GM12878 (cell line): Measurements from ENCODE around the gene MAML3. TPM values are rescaled to one million over a fixed set of nuclear protein-coding genes. Genes with fewer than 3 reads are reported as not detected.

Experiments
- ATAC-seq: fragments of 200-7000 bp; cut with Tn5 transposase; 3 replicates; pipeline ENCODE4 v1.9.1; 2020; ENCODE audit warnings: mild to moderate bottlenecking, moderate library complexity
- BruUV-seq: library from RNA; stranded (reverse); fragments of 400-500 nt; replicated peaks from 2 replicates; lab custom pipeline; 2021; lab: Mats Ljungman, UMichigan
- CTCF ChIA-PET: fragments of 300-600 bp; sonication (Branson Sonifier 250); formaldehyde crosslinking; extraction: SDS; loops from one replicate; lab custom pipeline; 2021; ENCODE audit warnings: inconsistent platforms; lab: Yijun Ruan, JAX
- POLR2A ChIA-PET: fragments of 350-600 bp; formaldehyde crosslinking; extraction: SDS; loops from one replicate; lab custom pipeline; 2021; ENCODE audit warnings: inconsistent platforms; lab: Charles Lee
- RAD21 ChIA-PET: fragments of 300-600 bp; sonication (Branson Sonifier 250); formaldehyde crosslinking; loops from one replicate; lab custom pipeline; 2023; ENCODE audit warnings: antibody characterized with exemption; ENCODE audit not compliant: unreplicated experiment; lab: Charles Lee
- SMC1A ChIA-PET: fragments of 300-600 bp; sonication (Branson Sonifier 250); formaldehyde crosslinking; loops from one replicate; lab custom pipeline; 2023; ENCODE audit not compliant: unreplicated experiment, uncharacterized antibody; lab: Charles Lee
- DNase-seq: peaks from one replicate; pipeline ENCODE4 v3.0.0-alpha.2; 2011; ENCODE audit warnings: low read depth, low spot score
- FAIRE-seq: peaks from 3 replicates; lab custom pipeline; 2011; peaks lifted over from hg19 to GRCh38; lab: Jason Lieb, UNC
- H2AFZ ChIP-seq: 2 replicates; pipeline ENCODE4 v1.6.0; 2011; ENCODE audit warnings: low read depth, low read length, control low read depth; ENCODE audit not compliant: control insufficient read depth
- H3K27ac ChIP-seq: 2 replicates; pipeline ENCODE4 v1.5.1; 2011; ENCODE audit warnings: control low read depth; ENCODE audit not compliant: control insufficient read depth, insufficient read depth
- H3K27me3 ChIP-seq, 2 experiments: replicated peaks in 1 of 2; 2 replicates each; pipeline versions ENCODE4 v1.6.0 to v1.6.1; 2011; ENCODE audit warnings: low read length in 1 of 2; ENCODE audit not compliant: control insufficient read depth in 2 of 2, insufficient read depth in 2 of 2
- H3K36me3 ChIP-seq, 2 experiments: 2 replicates each; pipeline ENCODE4 v1.5.1; 2011; ENCODE audit warnings: low read length in 1 of 2; ENCODE audit not compliant: control insufficient read depth in 2 of 2, insufficient read depth in 2 of 2
- H3K4me1 ChIP-seq: 2 replicates; pipeline ENCODE4 v1.6.1; 2011; ENCODE audit warnings: mild to moderate bottlenecking, low read length, moderate library complexity, mixed read lengths; ENCODE audit not compliant: control insufficient read depth, insufficient read depth
- H3K4me2 ChIP-seq: 2 replicates; pipeline ENCODE4 v1.6.0; 2011; ENCODE audit warnings: control low read depth; ENCODE audit not compliant: control insufficient read depth, insufficient read depth
- H3K4me3 ChIP-seq: fragments of 200-600 bp; sonication (generic); 2 replicates; pipeline ENCODE4 v1.5.1; 2016
- H3K79me2 ChIP-seq: 2 replicates; pipeline ENCODE4 v1.6.0; 2011; ENCODE audit warnings: low read length; ENCODE audit not compliant: control insufficient read depth, insufficient read depth
- H3K9ac ChIP-seq: 2 replicates; pipeline ENCODE4 v1.8.0; 2011; ENCODE audit warnings: low read length, control low read depth, mixed read lengths; ENCODE audit not compliant: control insufficient read depth, insufficient read depth
- H3K9me3 ChIP-seq: replicated peaks from 3 replicates; pipeline ENCODE4 v1.5.1; 2011; ENCODE audit warnings: mild to moderate bottlenecking, low read length; ENCODE audit not compliant: control insufficient read depth, insufficient read depth
- H4K20me1 ChIP-seq: 2 replicates; pipeline ENCODE4 v1.6.0; 2011; ENCODE audit not compliant: control insufficient read depth, insufficient read depth
- ASH2L ChIP-seq: fragments of 300-600, 200-600 bp; sonication (generic); IDR thresholded peaks from 2 replicates; pipeline ENCODE4 v1.6.1; 2017; ENCODE audit warnings: low read depth, mild to moderate bottlenecking, borderline replicate concordance
- BCL11A ChIP-seq: IDR thresholded peaks from 2 replicates; pipeline ENCODE4 v1.6.1; 2011; ENCODE audit warnings: low read depth, low read length
- DPF2 ChIP-seq: fragments of 450-650 bp; IDR thresholded peaks from 2 replicates; pipeline ENCODE4 v1.6.1; 2017; ENCODE audit warnings: mild to moderate bottlenecking
- GABPA ChIP-seq: IDR thresholded peaks from 2 replicates; pipeline ENCODE4 v1.6.1; 2014; ENCODE audit warnings: antibody characterized with exemption, low read depth, mild to moderate bottlenecking, inconsistent platforms
- IKZF1 ChIP-seq: fragments of 450-650 bp; conservative IDR thresholded peaks from 2 replicates; pipeline ENCODE4 v1.6.1; 2017; ENCODE audit warnings: antibody characterized with exemption, mild to moderate bottlenecking
- KAT2A ChIP-seq: conservative IDR thresholded peaks from 2 replicates; pipeline ENCODE4 v1.6.1; 2011; ENCODE audit warnings: low read depth, low read length; ENCODE audit not compliant: control insufficient read depth
- NFYA ChIP-seq: IDR thresholded peaks from 2 replicates; pipeline ENCODE4 v1.6.1; 2011; ENCODE audit warnings: low read depth, mild to moderate bottlenecking, low read length, improper control_type of control experiment, borderline replicate concordance
- NR2C2 ChIP-seq: IDR thresholded peaks from 2 replicates; pipeline ENCODE4 v1.6.1; 2011; ENCODE audit warnings: borderline replicate concordance, low read depth; ENCODE audit not compliant: control insufficient read depth, insufficient read length
- SIN3A ChIP-seq: IDR thresholded peaks from 2 replicates; pipeline ENCODE4 v1.6.1; 2012; ENCODE audit warnings: low read depth, low read length, improper control_type of control experiment
- SMARCA5 ChIP-seq: fragments of 450-650 bp; IDR thresholded peaks from 2 replicates; pipeline ENCODE4 v1.6.1; 2017; ENCODE audit warnings: mild to moderate bottlenecking
- SUPT20H ChIP-seq: IDR thresholded peaks from 2 replicates; pipeline ENCODE4 v1.6.1; 2011; ENCODE audit warnings: low read depth, mild to moderate bottlenecking, low read length, moderate library complexity, borderline replicate concordance; ENCODE audit not compliant: control insufficient read depth
- TCF3 ChIP-seq: IDR thresholded peaks from 2 replicates; pipeline ENCODE4 v1.6.1; 2012; ENCODE audit warnings: low read depth, mild to moderate bottlenecking, low read length, borderline replicate concordance; ENCODE audit not compliant: insufficient read depth
- TCF7 ChIP-seq: IDR thresholded peaks from 2 replicates; pipeline ENCODE4 v1.6.1; 2014; ENCODE audit warnings: antibody characterized with exemption, borderline replicate concordance
- WGBS: methylation state at CpG from one replicate; pipeline ENCODE4 v1.1.6; 2016; ENCODE audit warnings: low lambda C conversion rate; ENCODE audit not compliant: insufficient replicate concordance, insufficient coverage; ENCODE audit errors: missing lambda C conversion rate; 5-methylcytosine and 5-hydroxymethylcytosine counted together
- in situ Hi-C: fragments of 300-500 bp; cut with MboI; formaldehyde crosslinking; loops from 9 replicates; pipeline ENCODE4 v1.14.3; 2018; ENCODE audit warnings: mixed read lengths
- intact Hi-C: fragments of 100-400 bp; cut with micrococcal nuclease; formaldehyde crosslinking; loops from one replicate; pipeline ENCODE4 v1.14.2; 2022; ENCODE audit not compliant: unreplicated experiment
- polyA plus RNA-seq, 11 experiments: library from polyadenylated mRNA; depleted of rRNA in 4 of 11; unstranded in 6 of 11; stranded (reverse) in 5 of 11; fragments of >200 nt; fragmentation: Nextera tagmentation in 4 of 11; fragmentation: Illumina TruSeq in 1 of 11; extraction: Ambion mirVana in 4 of 11; extraction: Trizol in 1 of 11; gene quantifications; 1 replicate in 1 of 11; 2 replicates in 10 of 11; pipeline versions ENCODE4 v1.2.1 to v1.2.3, GENCODE V29; 2011 to 2016; ENCODE audit warnings: inconsistent platforms in 2 of 11, missing spikeins in 2 of 11, low read depth in 1 of 11
- total RNA-seq, 4 experiments: library from RNA; depleted of rRNA in 3 of 4; stranded (reverse); fragments of >200 nt in 3 of 4; fragmentation: Illumina TruSeq in 1 of 4; extraction: Trizol in 1 of 4; gene quantifications; 2 replicates each; pipeline versions ENCODE4 v1.2.1 to v1.2.3, GENCODE V29; 2013 to 2021
- TF ChIP-seq, protein P1 (sequence below): fragments of 450-650 bp; IDR thresholded peaks from 2 replicates; pipeline ENCODE4 v1.6.1; 2014; ENCODE audit warnings: mild to moderate bottlenecking
- TF ChIP-seq, protein P2 (sequence below): fragments of 450-650 bp; formaldehyde crosslinking; IDR thresholded peaks from 2 replicates; pipeline ENCODE4 v1.4.0; 2022; ENCODE audit warnings: mild to moderate bottlenecking, moderate library complexity
- TF ChIP-seq, protein P3 (sequence below): fragments of 450-650 bp; IDR thresholded peaks from 2 replicates; pipeline ENCODE4 v1.6.1; 2016; ENCODE audit warnings: mild to moderate bottlenecking
- TF ChIP-seq, protein P4 (sequence below): IDR thresholded peaks from 2 replicates; pipeline ENCODE4 v1.6.1; 2011; ENCODE audit warnings: mild to moderate bottlenecking, low read depth, low read length, moderate library complexity; ENCODE audit not compliant: insufficient replicate concordance

The MAML3 gene
- total and polyA plus RNA-seq, 10 of the 15 experiments (the other 5 are each of a cell fraction or from before 2014, with no cell fraction given): under 0.01 to 0.53 (median 0.06) TPM; not detected in 2

- TF ChIP-seq NR2C2 (no peak), TCF3 (no peak), TCF7 (no peak), DPF2 (no peak), SUPT20H (no peak)
- TF ChIP-seq, protein P1, sequence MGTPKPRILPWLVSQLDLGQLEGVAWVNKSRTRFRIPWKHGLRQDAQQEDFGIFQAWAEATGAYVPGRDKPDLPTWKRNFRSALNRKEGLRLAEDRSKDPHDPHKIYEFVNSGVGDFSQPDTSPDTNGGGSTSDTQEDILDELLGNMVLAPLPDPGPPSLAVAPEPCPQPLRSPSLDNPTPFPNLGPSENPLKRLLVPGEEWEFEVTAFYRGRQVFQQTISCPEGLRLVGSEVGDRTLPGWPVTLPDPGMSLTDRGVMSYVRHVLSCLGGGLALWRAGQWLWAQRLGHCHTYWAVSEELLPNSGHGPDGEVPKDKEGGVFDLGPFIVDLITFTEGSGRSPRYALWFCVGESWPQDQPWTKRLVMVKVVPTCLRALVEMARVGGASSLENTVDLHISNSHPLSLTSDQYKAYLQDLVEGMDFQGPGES: no peak
- TF ChIP-seq, protein P2, sequence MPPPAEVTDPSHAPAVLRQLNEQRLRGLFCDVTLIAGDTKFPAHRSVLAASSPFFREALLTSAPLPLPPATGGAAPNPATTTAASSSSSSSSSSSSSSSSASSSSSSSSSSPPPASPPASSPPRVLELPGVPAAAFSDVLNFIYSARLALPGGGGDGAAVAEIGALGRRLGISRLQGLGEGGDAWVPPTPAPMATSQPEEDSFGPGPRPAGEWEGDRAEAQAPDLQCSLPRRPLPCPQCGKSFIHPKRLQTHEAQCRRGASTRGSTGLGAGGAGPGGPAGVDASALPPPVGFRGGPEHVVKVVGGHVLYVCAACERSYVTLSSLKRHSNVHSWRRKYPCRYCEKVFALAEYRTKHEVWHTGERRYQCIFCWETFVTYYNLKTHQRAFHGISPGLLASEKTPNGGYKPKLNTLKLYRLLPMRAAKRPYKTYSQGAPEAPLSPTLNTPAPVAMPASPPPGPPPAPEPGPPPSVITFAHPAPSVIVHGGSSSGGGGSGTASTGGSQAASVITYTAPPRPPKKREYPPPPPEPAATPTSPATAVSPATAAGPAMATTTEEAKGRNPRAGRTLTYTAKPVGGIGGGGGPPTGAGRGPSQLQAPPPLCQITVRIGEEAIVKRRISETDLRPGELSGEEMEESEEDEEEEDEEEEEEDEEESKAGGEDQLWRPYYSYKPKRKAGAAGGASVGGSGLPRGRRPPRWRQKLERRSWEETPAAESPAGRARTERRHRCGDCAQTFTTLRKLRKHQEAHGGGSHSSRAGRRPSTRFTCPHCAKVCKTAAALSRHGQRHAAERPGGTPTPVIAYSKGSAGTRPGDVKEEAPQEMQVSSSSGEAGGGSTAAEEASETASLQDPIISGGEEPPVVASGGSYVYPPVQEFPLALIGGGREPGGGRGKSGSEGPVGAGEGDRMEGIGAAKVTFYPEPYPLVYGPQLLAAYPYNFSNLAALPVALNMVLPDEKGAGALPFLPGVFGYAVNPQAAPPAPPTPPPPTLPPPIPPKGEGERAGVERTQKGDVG (CRISPR knock-in tag): no peak
Observed at GRCh38 chr4:139872274-139872673, 281.7 kb downstream of the MAML3 start (continued).

- DNase-seq (no peak), ATAC-seq (no peak), FAIRE-seq (no peak)
- 50% methylated on average over 4 of the region's 4 CpGs for WGBS
- H3K4me3 ChIP-seq: no peak overlapping the region
- H3K27me3 ChIP-seq: no peaks in the 10 kb centered on the region; a peak in 4 of 4 replicates
- ChIA-PET SMC1A (no interaction called here), POLR2A (no interaction called here), RAD21 (no interaction called here), CTCF (interaction anchor here (0.6 kb wide), 1 partner anchor 180 kb away, joined by 4 read pairs; no protein-coding TSS in a partner anchor)
- H3K27ac ChIP-seq: no peak overlapping the region
- in situ Hi-C loops: no loop called here
- H4K20me1 ChIP-seq: no peaks in the 10 kb centered on the region
- no peak overlapping the region for H3K9ac ChIP-seq
- intact Hi-C loops: no loop called here
- no TSS peak for BruUV-seq
- no peaks in the 10 kb centered on the region for H3K9me3 ChIP-seq
- H3K36me3 ChIP-seq: no peaks in the 10 kb centered on the region
- no peak overlapping the region for H2AFZ ChIP-seq
- H3K4me1 ChIP-seq: no peaks in the 10 kb centered on the region
- H3K79me2 ChIP-seq: no peaks in the 10 kb centered on the region
- H3K4me2 ChIP-seq: no peak overlapping the region
- TF ChIP-seq ASH2L (no peak), KAT2A (no peak), NFYA (no peak), SIN3A (no peak), IKZF1 (no peak), GABPA (no peak), DPF2 (no peak), BCL11A (no peak), SMARCA5 (no peak)
- TF ChIP-seq, protein P3, sequence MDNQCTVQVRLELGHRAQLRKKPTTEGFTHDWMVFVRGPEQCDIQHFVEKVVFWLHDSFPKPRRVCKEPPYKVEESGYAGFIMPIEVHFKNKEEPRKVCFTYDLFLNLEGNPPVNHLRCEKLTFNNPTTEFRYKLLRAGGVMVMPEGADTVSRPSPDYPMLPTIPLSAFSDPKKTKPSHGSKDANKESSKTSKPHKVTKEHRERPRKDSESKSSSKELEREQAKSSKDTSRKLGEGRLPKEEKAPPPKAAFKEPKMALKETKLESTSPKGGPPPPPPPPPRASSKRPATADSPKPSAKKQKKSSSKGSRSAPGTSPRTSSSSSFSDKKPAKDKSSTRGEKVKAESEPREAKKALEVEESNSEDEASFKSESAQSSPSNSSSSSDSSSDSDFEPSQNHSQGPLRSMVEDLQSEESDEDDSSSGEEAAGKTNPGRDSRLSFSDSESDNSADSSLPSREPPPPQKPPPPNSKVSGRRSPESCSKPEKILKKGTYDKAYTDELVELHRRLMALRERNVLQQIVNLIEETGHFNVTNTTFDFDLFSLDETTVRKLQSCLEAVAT: no peak
- TF ChIP-seq, protein P4, sequence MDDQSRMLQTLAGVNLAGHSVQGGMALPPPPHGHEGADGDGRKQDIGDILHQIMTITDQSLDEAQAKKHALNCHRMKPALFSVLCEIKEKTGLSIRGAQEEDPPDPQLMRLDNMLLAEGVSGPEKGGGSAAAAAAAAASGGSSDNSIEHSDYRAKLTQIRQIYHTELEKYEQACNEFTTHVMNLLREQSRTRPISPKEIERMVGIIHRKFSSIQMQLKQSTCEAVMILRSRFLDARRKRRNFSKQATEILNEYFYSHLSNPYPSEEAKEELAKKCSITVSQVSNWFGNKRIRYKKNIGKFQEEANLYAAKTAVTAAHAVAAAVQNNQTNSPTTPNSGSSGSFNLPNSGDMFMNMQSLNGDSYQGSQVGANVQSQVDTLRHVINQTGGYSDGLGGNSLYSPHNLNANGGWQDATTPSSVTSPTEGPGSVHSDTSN: no peak
Observed at GRCh38 chr4:139869810-139870209, 284.2 kb downstream of the MAML3 start.
